ENCODE data around the gene TFF3. TPM values are rescaled to one million over a fixed set of nuclear protein-coding genes. Genes with fewer than 3 reads are reported as not detected.

The TFF3 gene, protein sequence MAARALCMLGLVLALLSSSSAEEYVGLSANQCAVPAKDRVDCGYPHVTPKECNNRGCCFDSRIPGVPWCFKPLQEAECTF
- not detected for total RNA-seq

DNA sequence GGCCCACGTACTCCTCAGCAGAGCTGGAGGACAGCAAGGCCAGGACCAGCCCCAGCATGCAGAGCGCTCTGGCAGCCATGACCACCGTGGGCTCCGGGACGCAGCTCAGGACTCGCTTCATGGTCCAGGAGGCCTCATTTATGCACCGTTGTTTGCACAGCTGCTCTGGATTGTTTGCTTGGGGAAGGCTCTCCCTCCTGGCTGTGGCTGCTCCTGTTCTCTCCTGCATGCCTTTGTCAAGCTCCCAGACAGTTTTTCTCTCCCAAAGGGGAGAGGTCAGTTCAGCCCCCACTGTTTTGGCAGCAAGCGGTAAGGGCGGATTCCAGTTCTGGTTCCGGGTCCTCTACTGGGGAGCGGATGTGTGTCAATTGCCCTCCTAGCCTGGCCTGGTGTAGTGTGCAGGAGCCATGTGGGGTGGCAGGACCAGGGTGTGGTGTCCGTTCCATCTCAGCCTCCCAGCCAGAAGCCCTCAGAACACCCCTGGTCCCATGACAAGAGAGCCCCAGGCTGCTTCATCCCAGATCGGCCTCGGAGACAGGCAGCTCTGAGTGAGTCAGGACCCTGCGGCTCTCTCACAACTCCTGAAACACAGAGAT is at the start of gene TFF3:
Gene TFF3, minus strand, starts transcription at position 114 of the 596 bp plus-strand sequence. Its CDS starts 35 bp downstream, at position 79.
- Histone ChIP-seq H3K27me3 (ENCODE audit: insufficient read depth, low read length) (no peaks in the 10 kb centered on the region), H3K4me3 (ENCODE audit: low read length) (no peak within 1 kb of the TSS), H3K4me1 (ENCODE audit: insufficient read depth, low read length) (peaks cover 21% of the 10 kb centered on the region), H3K9me3 (ENCODE audit: low read depth, low read length) (no peaks in the 10 kb centered on the region)

- Histone ChIP-seq H3K4me1 (ENCODE audit: insufficient read depth, low read length) (peaks cover 4% of the 10 kb centered on the region), H3K9me3 (ENCODE audit: low read depth, low read length) (no peaks in the 10 kb centered on the region), H3K4me3 (ENCODE audit: low read length) (no peak overlapping the region), H3K27me3 (ENCODE audit: insufficient read depth, low read length) (no peaks in the 10 kb centered on the region)
These were observed 49.2 kb upstream of the TFF3 start for GRCh38 chr21:42364304-42364865.

GRCh38 chr21:42363312-42363711 is 48.1 kb upstream of the TFF3 start:
- Histone ChIP-seq H3K4me3 (ENCODE audit: low read length) (no peak overlapping the region), H3K4me1 (ENCODE audit: insufficient read depth, low read length) (peaks cover 4% of the 10 kb centered on the region), H3K9me3 (ENCODE audit: low read depth, low read length) (no peaks in the 10 kb centered on the region), H3K27me3 (ENCODE audit: insufficient read depth, low read length) (no peaks in the 10 kb centered on the region)

GRCh38 chr21:42362700-42363099 is 47.5 kb upstream of the TFF3 start:
- peaks cover 4% of the 10 kb centered on the region for H3K4me1 ChIP-seq (ENCODE audit: insufficient read depth, low read length)
- H3K4me3 ChIP-seq (ENCODE audit: low read length): no peak overlapping the region
- no peaks in the 10 kb centered on the region for H3K9me3 ChIP-seq (ENCODE audit: low read depth, low read length)
- no peaks in the 10 kb centered on the region for H3K27me3 ChIP-seq (ENCODE audit: insufficient read depth, low read length)

GRCh38 chr21:42362198-42362597 is 47.0 kb upstream of the TFF3 start:
- no peak overlapping the region for H3K4me3 ChIP-seq (ENCODE audit: low read length)
- peaks cover 4% of the 10 kb centered on the region for H3K4me1 ChIP-seq (ENCODE audit: insufficient read depth, low read length)
- no peaks in the 10 kb centered on the region for H3K9me3 ChIP-seq (ENCODE audit: low read depth, low read length)
- no peaks in the 10 kb centered on the region for H3K27me3 ChIP-seq (ENCODE audit: insufficient read depth, low read length)

GRCh38 chr21:42361286-42361685 is 46.1 kb upstream of the TFF3 start:
- Histone ChIP-seq H3K9me3 (ENCODE audit: low read depth, low read length) (no peaks in the 10 kb centered on the region), H3K4me3 (ENCODE audit: low read length) (no peak overlapping the region), H3K27me3 (ENCODE audit: insufficient read depth, low read length) (no peaks in the 10 kb centered on the region), H3K4me1 (ENCODE audit: insufficient read depth, low read length) (peaks cover 4% of the 10 kb centered on the region)

DNA sequence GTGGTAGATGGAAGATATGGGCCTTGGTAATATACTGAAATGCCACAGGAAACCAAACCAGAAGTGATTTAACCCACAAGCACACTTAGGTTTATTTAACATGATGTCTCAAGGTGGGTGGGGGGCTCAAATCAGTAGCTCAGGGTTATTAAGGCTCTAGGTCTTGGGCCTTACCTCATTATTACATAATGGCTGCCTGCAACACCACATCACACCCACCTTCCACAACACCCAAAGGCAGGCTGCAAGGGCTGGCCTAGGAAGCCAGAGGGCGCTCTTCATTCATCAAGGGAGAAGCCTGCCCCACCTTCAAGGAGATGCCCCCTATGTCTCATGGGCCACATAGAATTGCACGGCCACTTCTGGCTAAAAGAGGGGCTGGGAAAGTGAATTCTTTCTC is 45.1 kb upstream of the TFF3 start:
- Histone ChIP-seq H3K27me3 (ENCODE audit: insufficient read depth, low read length) (no peaks in the 10 kb centered on the region), H3K4me1 (ENCODE audit: insufficient read depth, low read length) (peaks cover 4% of the 10 kb centered on the region), H3K9me3 (ENCODE audit: low read depth, low read length) (no peaks in the 10 kb centered on the region), H3K4me3 (ENCODE audit: low read length) (no peak overlapping the region)

GRCh38 chr21:42358937-42359336 is 43.7 kb upstream of the TFF3 start:
- no peaks in the 10 kb centered on the region for H3K27me3 ChIP-seq (ENCODE audit: insufficient read depth, low read length)
- H3K9me3 ChIP-seq (ENCODE audit: low read depth, low read length): no peaks in the 10 kb centered on the region
- H3K4me3 ChIP-seq (ENCODE audit: low read length): no peak overlapping the region
- H3K4me1 ChIP-seq (ENCODE audit: insufficient read depth, low read length): no peaks in the 10 kb centered on the region

DNA sequence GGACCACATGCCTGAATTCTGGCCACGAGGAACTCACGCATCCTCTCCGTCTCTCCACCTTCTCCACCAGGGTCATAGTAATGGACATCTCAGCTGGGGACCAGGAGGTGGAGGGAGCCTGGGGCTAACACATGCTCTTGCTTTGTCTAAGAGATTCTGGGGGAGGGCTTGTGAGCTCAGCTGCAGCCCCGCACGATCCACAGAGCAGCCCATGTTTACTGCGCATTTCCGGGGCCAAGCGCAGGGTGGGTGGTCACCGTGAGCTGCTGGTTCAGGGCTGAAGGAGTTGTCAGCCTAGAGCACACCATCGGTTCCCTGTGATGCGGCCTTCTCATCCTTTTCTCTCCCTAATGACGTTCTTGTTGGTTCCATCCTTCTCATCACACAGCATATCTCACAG is 43.1 kb upstream of the TFF3 start:
- H3K27me3 ChIP-seq (ENCODE audit: insufficient read depth, low read length): no peaks in the 10 kb centered on the region
- H3K9me3 ChIP-seq (ENCODE audit: low read depth, low read length): no peaks in the 10 kb centered on the region
- H3K4me3 ChIP-seq (ENCODE audit: low read length): no peak overlapping the region
- H3K4me1 ChIP-seq (ENCODE audit: insufficient read depth, low read length): no peaks in the 10 kb centered on the region

GRCh38 chr21:42357307-42357706 is 42.1 kb upstream of the TFF3 start:
- H3K9me3 ChIP-seq (ENCODE audit: low read depth, low read length): no peaks in the 10 kb centered on the region
- no peaks in the 10 kb centered on the region for H3K4me1 ChIP-seq (ENCODE audit: insufficient read depth, low read length)
- H3K4me3 ChIP-seq (ENCODE audit: low read length): no peak overlapping the region
- H3K27me3 ChIP-seq (ENCODE audit: insufficient read depth, low read length): no peaks in the 10 kb centered on the region

DNA sequence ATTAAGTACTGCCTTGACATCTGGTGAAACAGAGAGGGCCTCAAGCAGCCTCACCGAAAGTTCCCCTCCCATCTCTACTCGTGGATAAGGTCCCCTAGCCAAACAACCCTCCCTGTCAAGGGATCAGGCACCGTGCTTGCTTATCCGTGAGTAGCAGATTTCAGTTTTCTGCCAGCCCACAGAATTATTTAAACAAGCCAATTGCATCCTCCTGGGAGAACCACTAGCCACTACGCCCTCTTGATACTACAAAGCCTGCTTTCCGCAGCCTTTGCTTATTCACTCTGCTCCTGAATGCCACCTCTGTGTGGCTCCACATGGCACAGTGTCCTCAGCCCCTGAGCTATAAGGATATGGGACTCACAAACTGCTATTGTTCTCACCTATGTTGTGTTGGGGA is 41.4 kb upstream of the TFF3 start:
- H3K4me3 ChIP-seq (ENCODE audit: low read length): no peak overlapping the region
- H3K27me3 ChIP-seq (ENCODE audit: insufficient read depth, low read length): no peaks in the 10 kb centered on the region
- H3K9me3 ChIP-seq (ENCODE audit: low read depth, low read length): no peaks in the 10 kb centered on the region
- H3K4me1 ChIP-seq (ENCODE audit: insufficient read depth, low read length): no peaks in the 10 kb centered on the region

GRCh38 chr21:42356046-42356445 is 40.8 kb upstream of the TFF3 start:
- H3K4me1 ChIP-seq (ENCODE audit: insufficient read depth, low read length): no peaks in the 10 kb centered on the region
- no peaks in the 10 kb centered on the region for H3K27me3 ChIP-seq (ENCODE audit: insufficient read depth, low read length)
- H3K9me3 ChIP-seq (ENCODE audit: low read depth, low read length): no peaks in the 10 kb centered on the region
- H3K4me3 ChIP-seq (ENCODE audit: low read length): no peak overlapping the region

- no peak overlapping the region for H3K4me3 ChIP-seq (ENCODE audit: low read length)
- H3K27me3 ChIP-seq (ENCODE audit: insufficient read depth, low read length): no peaks in the 10 kb centered on the region
- no peaks in the 10 kb centered on the region for H3K9me3 ChIP-seq (ENCODE audit: low read depth, low read length)
- no peaks in the 10 kb centered on the region for H3K4me1 ChIP-seq (ENCODE audit: insufficient read depth, low read length)
These were observed 38.4 kb upstream of the TFF3 start for GRCh38 chr21:42353623-42354022.

DNA sequence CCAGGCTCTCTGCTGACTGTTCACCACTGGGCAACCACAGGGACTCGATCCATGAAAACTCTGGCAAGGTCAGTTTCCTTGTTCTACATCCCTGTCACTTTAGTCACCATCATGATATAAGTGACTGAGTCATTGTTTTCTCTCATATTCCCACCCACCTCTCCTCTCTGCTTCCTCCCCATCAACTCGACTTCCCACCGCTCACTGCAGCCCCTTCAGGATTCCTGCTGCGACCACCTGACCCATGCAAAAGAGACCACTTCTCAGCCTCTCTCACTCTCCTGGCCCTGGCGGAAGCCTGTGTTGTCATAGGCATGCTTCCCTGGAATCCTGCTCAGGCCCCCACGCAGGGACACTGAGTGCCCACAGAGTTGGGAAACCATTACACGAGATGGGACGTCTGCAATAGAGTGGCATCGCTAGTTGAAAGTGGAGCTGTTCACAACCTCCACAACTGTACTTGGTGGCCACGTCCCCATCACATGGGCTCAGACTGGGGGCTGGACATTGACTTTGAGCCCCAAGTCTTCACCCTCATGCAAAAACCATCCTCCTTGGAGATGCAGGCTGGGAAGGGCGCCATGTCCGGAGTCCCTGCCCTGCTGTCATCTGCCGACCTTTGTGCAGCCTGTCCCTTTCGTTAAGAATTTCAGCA is 37.4 kb upstream of the TFF3 start:
- H3K4me1 ChIP-seq (ENCODE audit: insufficient read depth, low read length): no peaks in the 10 kb centered on the region
- no peaks in the 10 kb centered on the region for H3K9me3 ChIP-seq (ENCODE audit: low read depth, low read length)
- H3K27me3 ChIP-seq (ENCODE audit: insufficient read depth, low read length): no peaks in the 10 kb centered on the region
- H3K4me3 ChIP-seq (ENCODE audit: low read length): no peak overlapping the region

DNA sequence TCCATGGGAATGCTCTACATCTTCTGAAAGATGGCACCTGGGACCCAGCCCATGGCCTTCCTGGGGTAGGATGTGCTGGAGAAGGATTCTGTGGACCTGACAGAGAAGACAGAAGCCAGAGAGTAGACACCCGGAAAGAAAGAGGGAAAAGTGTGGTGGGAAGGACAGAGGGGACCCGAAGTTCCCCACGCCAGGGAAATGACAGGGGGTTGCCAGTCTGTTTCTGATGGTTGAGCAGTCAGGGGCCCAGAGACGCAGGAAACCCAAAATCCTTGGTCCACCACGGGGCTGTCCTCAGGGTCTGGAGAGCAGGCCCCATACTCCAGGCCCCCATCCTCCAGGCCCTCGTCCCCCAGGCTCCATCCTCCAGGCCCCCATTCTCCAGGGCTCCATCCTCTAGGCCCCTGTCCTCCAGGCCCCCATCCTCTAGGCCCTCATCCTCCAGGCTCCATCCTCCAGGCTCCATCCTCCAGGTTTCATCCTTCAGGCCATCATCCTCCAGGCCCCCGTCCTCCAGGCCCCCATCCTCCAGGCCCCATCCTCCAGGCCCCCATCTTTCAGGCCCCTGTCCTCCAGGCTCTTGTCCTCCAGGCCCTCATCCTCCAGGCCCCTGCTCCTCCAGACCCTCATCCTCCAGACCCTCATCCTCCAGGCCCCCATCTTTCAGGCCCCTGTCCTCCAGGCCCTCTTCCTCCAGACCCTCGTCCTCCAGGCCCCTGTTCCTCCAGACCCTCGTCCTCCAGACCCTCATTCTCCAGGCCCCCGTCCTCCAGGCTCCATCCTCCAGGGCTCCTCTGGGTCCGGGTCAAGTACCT is 36.6 kb upstream of the TFF3 start:
- no peaks in the 10 kb centered on the region for H3K9me3 ChIP-seq (ENCODE audit: low read depth, low read length)
- H3K27me3 ChIP-seq (ENCODE audit: insufficient read depth, low read length): no peaks in the 10 kb centered on the region

More for the DNA sequence above, 36.6 kb upstream of the TFF3 start:
- Histone ChIP-seq H3K4me1 (ENCODE audit: insufficient read depth, low read length) (no peaks in the 10 kb centered on the region), H3K4me3 (ENCODE audit: low read length) (no peak overlapping the region)

All from mononuclear cell (primary cell).